Glutamatergic neuron (in vitro differentiated cells): ENCODE measurements around the gene VSIG10L. TPM values are rescaled to one million over a fixed set of nuclear protein-coding genes. Genes with fewer than 3 reads are reported as not detected.

Experiments
- DNase-seq: peaks from one replicate; pipeline ENCODE4 v3.0.0; 2022
- H3K27ac Mint-ChIP-seq: one replicate; pipeline ENCODE4 v1.8.0; 2020; ENCODE audit warnings: mild to moderate bottlenecking, mixed read lengths, inconsistent platforms; ENCODE audit not compliant: unreplicated experiment
- H3K27me3 Mint-ChIP-seq: one replicate; pipeline ENCODE4 v1.8.0; 2020; ENCODE audit warnings: mild to moderate bottlenecking, moderate library complexity, mixed read lengths, inconsistent platforms; ENCODE audit not compliant: unreplicated experiment
- H3K36me3 Mint-ChIP-seq: one replicate; pipeline ENCODE4 v1.8.0; 2020; ENCODE audit warnings: mild to moderate bottlenecking, mixed read lengths, inconsistent platforms; ENCODE audit not compliant: unreplicated experiment
- H3K4me1 Mint-ChIP-seq: one replicate; pipeline ENCODE4 v1.8.0; 2020; ENCODE audit warnings: mild to moderate bottlenecking, low read depth, mixed read lengths, inconsistent platforms; ENCODE audit not compliant: unreplicated experiment
- H3K4me3 Mint-ChIP-seq: one replicate; pipeline ENCODE4 v1.8.0; 2020; ENCODE audit warnings: mild to moderate bottlenecking, mixed read lengths, inconsistent platforms; ENCODE audit not compliant: unreplicated experiment
- H3K9me3 Mint-ChIP-seq: one replicate; pipeline ENCODE4 v1.8.0; 2020; ENCODE audit warnings: mild to moderate bottlenecking, moderate library complexity, mixed read lengths, inconsistent platforms; ENCODE audit not compliant: unreplicated experiment
- total RNA-seq: library from RNA; stranded (reverse); fragmentation: NEBNext Ultra II Directional; extraction: Animal tissue kit (Norgen Biotek cat#: 25700); gene quantifications from one replicate; pipeline ENCODE4 v1.2.1, GENCODE V29; 2021; ENCODE audit not compliant: unreplicated experiment
- TF ChIP-seq, protein P1 (sequence below): fragments of 200-600 bp; sonication (generic); IDR thresholded peaks from one replicate; pipeline ENCODE4 v1.5.0; 2021; ENCODE audit not compliant: partially characterized antibody, unreplicated experiment

The VSIG10L gene
- total RNA-seq, 1 donor from 2014 or later, result 3.5 TPM

DNA sequence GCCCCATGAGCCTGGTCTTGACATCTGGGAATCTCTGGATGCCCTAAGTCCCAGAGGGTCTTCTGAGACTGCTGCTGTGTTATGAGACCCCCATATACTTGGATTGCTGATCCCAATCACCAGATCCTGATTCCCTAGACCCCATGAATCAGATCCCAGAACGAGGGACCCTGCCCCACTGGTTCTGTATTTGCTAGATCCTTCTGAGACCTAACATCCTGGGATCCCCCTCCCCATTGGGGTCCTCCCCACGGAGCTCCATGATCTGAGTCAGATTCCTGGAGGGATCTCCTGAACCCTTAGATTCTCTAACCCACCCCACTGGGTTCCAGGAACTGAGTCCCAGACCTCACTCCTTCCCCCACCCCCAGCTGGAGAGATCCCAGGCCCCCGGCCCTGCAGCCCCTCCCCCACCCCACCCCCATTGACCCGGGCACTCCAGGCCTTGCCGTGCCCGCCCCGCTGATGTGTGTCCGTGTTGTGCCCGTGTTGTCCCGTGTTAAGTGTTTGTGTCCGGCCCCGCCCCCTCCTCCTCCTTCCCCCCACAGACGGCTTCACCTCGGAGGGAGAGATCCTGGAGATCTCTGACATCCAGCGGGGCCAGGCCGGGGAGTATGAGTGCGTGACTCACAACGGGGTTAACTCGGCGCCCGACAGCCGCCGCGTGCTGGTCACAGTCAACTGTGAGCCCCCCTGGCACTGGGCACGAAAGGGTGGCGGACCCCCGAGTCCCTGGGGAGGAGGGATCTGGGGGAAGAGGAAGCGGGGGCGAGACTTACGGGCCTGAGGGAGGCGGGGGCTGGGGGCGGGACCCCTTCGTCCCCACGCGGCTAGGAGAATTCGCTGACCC lies 15.5 kb downstream of the VSIG10L start:
- Mint-ChIP-seq H3K4me1 (peaks cover 2% of the 10 kb centered on the region), H3K36me3 (peaks cover 18% of the 10 kb centered on the region)

DNA sequence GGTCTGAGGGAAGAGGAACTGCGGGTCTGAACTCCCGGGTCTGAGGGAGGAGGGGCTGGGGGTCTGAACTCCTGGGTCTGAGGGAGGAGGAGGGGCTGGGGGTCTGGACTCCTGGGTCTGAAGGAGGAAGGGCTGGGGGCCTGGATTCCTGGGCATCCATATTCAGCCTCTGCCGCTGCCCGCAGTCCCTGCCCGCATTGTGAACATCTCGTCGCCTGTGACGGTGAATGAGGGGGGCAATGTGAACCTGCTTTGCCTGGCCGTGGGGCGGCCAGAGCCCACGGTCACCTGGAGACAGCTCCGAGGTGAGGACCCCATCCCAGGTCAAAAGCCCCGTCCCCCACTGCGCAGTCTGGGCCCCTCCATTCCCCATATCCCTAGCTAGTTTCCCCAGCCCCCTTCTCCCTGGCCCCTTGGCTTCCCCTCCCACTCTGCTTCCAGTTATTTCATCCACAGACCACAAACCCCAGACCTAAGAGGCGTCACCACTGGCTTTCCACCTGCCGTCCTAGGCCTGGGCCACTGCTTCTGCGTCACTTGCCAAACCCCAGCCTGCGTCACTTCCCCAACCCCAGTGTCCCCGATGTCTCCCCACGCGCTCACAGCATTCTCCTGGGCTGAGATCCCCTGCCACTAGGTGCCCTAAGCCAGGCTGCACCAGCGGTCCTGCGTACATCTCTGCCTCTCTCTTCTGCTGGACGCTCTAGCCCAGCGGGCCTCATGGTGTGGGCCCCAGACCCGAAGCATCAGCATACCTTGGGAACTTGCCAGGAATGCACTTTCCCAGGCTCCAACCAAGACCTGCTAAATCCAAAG lies 16.6 kb downstream of the VSIG10L start:
- Mint-ChIP-seq H3K36me3 (peaks cover 10% of the 10 kb centered on the region), H3K4me3 (no peak overlapping the region), H3K9me3 (peaks cover 14% of the 10 kb centered on the region), H3K4me1 (peaks cover 6% of the 10 kb centered on the region), H3K27me3 (peaks cover 26% of the 10 kb centered on the region), H3K27ac (peak overlapping the region; percentile 43)
- TF ChIP-seq, protein P1, sequence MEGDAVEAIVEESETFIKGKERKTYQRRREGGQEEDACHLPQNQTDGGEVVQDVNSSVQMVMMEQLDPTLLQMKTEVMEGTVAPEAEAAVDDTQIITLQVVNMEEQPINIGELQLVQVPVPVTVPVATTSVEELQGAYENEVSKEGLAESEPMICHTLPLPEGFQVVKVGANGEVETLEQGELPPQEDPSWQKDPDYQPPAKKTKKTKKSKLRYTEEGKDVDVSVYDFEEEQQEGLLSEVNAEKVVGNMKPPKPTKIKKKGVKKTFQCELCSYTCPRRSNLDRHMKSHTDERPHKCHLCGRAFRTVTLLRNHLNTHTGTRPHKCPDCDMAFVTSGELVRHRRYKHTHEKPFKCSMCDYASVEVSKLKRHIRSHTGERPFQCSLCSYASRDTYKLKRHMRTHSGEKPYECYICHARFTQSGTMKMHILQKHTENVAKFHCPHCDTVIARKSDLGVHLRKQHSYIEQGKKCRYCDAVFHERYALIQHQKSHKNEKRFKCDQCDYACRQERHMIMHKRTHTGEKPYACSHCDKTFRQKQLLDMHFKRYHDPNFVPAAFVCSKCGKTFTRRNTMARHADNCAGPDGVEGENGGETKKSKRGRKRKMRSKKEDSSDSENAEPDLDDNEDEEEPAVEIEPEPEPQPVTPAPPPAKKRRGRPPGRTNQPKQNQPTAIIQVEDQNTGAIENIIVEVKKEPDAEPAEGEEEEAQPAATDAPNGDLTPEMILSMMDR, result no peak
- DNase-seq, result no peak

More for the DNA sequence above, 15.5 kb downstream of the VSIG10L start:
- no peak for DNase-seq
- Mint-ChIP-seq H3K27ac (no peak overlapping the region), H3K9me3 (peaks cover 13% of the 10 kb centered on the region), H3K27me3 (peaks cover 24% of the 10 kb centered on the region), H3K4me3 (no peak overlapping the region)
- TF ChIP-seq, protein P1, result no peak

DNA sequence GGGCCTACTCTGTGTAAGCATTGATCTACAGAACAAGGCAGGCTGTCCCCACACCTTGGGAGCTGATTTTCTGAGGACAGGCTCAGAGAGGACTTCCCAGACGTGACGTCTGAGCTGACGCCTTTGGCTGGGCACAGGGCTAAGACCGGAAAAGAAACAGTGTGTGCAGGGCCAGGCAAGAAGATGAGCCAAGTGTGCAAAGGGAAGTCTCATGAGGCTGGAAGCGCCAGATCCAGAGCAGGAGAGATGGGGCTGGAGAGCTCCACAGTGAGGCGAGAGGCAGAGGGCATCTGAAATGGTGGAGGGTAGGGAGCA lies 17.8 kb downstream of the VSIG10L start:
- peaks cover 8% of the 10 kb centered on the region for H3K36me3 Mint-ChIP-seq

DNA sequence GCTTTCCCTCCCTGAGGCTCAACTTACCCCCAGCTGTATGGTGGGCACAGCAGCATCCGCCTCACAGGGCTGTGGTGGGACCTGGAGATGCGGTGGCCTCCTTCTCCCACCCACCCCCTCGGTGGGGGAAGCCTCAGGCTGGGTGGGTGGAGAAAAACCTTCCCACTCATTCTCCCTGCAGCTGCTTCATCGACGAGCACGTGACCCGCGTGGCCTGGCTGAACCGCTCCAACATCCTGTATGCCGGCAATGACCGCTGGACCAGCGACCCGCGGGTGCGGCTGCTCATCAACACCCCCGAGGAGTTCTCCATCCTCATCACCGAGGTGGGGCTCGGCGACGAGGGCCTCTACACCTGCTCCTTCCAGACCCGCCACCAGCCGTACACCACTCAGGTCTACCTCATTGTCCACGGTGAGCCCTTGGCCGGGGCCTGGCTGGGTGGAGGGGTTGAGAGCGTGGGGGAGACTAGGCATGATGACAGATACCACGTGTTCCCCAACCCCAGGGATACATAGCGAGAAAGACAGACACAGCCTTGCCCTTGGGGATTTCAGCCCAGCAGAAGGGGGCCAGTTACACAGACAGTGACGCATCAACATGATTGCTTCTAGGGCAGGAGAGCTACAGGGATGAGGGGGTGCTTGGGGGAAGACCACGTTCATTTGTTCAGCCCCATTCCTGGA lies 18.3 kb downstream of the VSIG10L start:
- Mint-ChIP-seq H3K27ac (no peak overlapping the region), H3K4me3 (no peak overlapping the region), H3K36me3 (peaks cover 8% of the 10 kb centered on the region), H3K4me1 (peaks cover 12% of the 10 kb centered on the region), H3K27me3 (peaks cover 26% of the 10 kb centered on the region), H3K9me3 (peaks cover 12% of the 10 kb centered on the region)
- TF ChIP-seq, protein P1, result no peak
- no peak for DNase-seq

More for the DNA sequence above, 17.8 kb downstream of the VSIG10L start:
- peaks cover 24% of the 10 kb centered on the region for H3K27me3 Mint-ChIP-seq
- no peak overlapping the region for H3K4me3 Mint-ChIP-seq
- H3K4me1 Mint-ChIP-seq, result peaks cover 11% of the 10 kb centered on the region
- no peak for DNase-seq
- peaks cover 12% of the 10 kb centered on the region for H3K9me3 Mint-ChIP-seq
- H3K27ac Mint-ChIP-seq, result no peak overlapping the region
- TF ChIP-seq, protein P1, result no peak
